ENCODE data around the gene HSD17B13.
"Not testable (repeated sequence)": the region's sequence is repeated elsewhere in the genome, so short reads cannot be mapped to it uniquely, and the experiment has no call there.

HSD17B13 gene

GRCh38 chr4:87315000-87315399, 7.7 kb downstream of the HSD17B13 start:
- not testable (repeated sequence) for DNase-seq (ENCODE audit: low spot score)

GRCh38 chr4:87313756-87314155, 8.9 kb downstream of the HSD17B13 start:
- DNase-seq (ENCODE audit: low spot score): no peak

GRCh38 chr4:87311684-87312083, 11.0 kb downstream of the HSD17B13 start:
- DNase-seq (ENCODE audit: low spot score): no peak

DNA sequence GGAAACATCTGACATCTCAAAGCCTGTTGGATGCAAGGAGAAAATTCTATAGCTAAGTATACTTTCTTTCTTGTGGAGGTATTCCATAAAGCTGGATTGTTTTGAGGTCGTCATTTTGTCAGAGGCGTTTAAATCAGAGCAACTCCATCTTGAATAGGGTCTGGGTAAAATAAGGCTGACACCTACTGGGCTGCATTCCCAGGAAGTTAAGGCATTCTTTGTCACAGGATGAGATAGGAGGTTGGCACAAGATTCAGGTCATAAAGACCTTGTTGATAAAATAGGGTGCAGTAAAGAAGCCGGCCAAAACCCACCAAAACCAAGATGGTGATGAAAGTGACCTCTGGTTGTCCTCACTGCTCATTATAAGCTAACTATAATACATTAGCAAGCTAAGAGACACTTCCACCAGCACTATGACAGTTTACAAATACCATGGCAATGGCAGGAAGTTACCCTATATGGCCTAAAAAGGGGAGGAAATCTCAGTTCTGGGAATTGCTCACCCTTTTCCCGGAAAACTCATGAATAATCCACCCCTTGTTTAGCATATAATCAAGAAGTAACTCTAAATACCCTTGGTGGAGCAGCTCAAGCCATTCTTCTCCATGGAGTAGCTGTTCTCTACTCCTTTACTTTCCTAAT, 11.9 kb downstream of the HSD17B13 start:
- no peak for DNase-seq (ENCODE audit: low spot score)

GRCh38 chr4:87309625-87310024, 13.1 kb downstream of the HSD17B13 start:
- no peak for DNase-seq (ENCODE audit: low spot score)

- DNase-seq (ENCODE audit: low spot score): no peak
These were observed 16.6 kb downstream of the HSD17B13 start for GRCh38 chr4:87306056-87306455.

- no peak for DNase-seq (ENCODE audit: low spot score)
These were observed 17.1 kb downstream of the HSD17B13 start for GRCh38 chr4:87305562-87305961.

DNA sequence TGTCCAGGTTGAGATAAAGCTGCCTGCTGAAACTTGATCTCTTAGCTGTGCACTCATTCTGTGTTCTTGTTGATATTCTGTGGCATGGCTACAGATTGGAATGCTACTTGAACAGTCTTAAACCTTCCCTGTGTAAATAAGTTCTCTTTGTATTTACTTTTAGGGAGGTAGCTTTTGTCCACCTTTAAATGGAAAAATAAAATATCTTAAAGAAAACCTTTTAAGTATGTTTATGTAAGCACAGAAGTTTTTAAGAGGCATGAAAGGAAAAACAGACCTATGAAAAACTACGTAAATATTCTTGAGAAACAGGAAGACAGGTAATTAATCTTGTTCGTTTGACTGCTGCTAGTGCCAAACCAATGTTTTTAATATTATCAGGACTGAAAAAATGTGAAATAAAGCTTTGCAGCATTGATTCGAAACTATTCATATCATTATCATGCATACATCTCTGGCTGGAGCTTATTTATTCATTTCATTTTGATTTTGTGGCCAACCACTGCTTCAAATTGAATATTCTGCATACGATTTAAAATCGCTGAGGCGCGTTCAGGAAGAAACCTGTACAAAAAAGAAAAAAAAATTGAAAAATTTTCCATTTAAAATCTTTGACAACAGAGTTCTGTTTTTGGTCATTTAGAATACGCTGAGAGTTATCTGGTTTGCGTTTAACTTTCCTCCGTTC, 17.8 kb downstream of the HSD17B13 start:
- DNase-seq (ENCODE audit: low spot score): no peak

DNA sequence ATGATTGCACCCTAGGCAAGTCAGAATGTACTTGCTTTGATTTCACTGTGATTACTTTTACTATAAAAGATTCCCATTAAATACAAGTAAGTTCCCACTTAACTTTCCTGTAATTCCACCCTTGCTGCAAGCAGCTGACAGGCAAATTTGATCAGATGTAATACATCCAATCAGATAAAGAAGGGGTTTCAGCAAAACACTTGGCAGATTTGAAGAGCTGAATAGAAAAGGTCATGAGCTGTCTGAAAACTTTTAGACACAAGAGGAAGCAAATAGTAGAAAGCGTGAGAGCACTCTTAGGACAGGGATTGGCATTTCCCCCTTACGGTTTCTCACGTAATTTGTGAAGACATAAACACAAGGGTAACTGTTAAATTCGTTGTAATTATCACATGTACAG, 22.8 kb downstream of the HSD17B13 start:
- DNase-seq (ENCODE audit: low spot score): no peak

DNA sequence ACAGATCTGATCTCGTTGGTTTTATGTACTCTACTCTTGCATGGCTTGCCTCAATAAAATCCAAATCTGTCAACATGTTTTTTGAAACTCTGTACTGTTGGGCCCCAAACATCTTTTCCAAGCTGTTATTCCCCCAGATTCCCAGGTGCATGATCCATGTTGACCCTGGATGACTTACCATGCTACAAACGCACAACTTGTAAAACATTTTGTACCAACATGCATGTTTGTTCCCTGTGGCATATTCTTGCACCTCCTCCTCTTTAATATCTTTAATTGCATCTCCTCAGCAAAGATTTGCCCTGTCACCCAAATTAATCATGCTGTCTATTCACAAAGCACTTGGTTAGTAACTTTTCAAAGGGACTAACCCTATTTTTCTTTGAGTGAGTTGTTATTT, 24.3 kb downstream of the HSD17B13 start:
- DNase-seq (ENCODE audit: low spot score): no peak

DNA sequence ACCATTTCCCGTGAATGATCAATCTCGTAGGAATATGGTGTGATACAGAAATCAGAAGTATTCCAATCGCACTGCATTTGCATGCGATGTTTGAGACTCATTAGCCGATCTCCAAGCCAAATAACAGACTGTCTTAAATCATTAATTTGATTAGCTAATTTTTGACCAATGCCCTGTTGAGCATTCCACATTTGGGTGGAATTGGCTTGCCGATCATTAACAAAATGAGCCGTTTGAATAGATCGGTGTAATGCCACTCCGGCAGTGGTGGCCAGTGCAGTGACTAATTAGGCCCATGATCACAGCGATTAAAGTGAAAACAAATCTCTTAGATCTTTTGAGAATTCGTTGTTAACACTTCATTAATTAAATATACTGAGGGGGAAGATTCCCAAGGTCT, 27.8 kb downstream of the HSD17B13 start:
- not testable (repeated sequence) for DNase-seq (ENCODE audit: low spot score)

DNA sequence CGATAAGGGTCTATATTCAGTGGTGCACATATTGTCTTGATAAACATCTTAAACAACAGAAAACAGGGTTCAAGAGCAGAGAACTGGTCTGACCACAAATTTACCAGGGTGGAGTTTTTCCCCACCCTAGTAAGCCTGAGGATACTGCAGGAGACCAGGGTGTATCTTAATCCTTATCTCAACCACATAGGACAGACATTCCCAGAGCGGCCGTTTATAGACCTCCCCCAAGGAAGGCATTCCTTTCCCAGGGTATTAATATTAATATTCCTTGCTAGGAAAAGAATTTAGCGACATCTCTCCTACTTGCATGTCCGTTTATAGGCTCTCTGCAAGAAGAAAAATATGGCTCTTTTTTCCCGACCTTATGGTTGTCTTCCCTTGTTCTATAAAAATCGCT, 28.8 kb downstream of the HSD17B13 start:
- DNase-seq (ENCODE audit: low spot score): not testable (repeated sequence)

- DNase-seq (ENCODE audit: low spot score): no peak
These were observed 35.7 kb downstream of the HSD17B13 start for GRCh38 chr4:87286970-87287369.

DNA sequence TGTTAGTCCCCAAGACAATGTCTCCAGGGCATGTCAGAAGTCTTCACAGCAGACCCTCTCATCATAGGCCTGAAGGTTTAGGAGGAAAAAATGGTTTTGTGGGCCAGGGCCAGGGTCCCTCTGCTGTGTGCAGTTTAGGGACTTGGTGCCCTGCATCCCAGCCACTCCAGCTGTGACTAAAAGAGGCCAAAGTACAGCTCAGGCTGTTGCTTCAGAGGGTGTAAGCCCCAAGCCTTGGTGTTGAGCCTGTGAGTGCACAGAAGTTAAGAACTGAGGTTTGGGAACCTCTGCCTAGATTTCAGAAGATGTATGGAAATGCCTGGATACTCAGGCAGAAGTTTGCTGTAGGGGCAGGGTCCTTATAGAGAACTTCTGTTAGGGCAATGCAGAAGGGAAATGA, 38.4 kb downstream of the HSD17B13 start:
- DNase-seq (ENCODE audit: low spot score): not testable (repeated sequence)

DNA sequence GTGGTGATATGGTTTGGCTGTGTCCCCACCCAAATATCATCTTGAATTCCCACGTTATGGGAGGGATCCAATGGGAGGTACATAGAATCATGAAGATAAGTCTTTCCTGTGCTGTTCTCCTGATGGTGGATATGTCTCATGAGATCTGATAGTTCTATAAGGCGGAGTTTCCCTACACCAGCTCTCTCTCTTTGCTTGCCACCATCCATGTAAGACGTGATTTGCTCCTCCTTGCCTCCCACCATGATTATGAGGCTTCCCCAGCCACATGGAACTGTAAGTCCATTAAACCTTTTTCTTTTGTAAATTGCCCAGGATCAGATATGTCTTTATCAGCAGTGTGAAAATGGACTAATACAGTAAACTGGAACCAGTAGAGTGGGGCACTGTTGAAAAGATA, 39.5 kb downstream of the HSD17B13 start:
- DNase-seq (ENCODE audit: low spot score): no peak

DNA sequence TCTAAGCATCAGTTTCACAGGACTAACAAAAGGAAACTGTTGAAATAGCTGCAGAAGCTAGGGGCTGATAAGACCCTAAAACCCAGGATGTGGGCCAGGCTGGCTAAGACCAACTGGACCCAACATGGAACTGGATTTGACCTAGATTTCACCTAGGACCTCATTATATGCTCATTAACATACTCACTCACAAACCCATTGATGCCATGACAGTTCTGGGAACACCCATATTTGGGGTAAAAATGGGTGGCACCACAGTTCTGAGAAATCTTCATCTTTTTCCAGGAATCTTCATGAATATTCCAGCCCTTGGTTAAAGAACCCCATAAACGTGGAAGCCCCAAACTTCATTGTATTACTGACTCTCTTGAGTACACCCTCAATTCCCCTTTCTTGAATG, 41.1 kb downstream of the HSD17B13 start:
- no peak for DNase-seq (ENCODE audit: low spot score)

DNA sequence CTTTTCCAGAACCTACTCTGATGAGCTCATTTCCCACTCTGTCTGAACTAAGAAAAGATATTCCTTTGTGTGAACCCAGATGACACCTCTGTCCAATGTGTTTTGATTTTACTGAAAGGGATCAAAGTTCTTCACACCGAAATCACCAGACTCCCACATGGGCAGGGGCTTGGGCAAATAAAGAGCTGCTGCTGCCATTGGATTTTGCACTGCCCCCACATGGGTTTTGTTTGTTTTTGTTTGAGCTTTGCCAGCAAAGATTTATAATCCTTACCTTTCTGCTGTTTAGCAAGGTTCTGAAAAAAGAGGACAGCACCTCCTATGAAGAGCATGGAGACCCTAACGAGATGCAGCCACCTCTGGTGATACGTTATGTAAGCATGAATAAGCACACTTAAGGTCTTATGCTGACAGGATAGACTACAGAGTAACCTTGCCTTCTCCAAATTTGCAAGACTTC, 44.3 kb downstream of the HSD17B13 start:
- DNase-seq (ENCODE audit: low spot score): no peak

DNA sequence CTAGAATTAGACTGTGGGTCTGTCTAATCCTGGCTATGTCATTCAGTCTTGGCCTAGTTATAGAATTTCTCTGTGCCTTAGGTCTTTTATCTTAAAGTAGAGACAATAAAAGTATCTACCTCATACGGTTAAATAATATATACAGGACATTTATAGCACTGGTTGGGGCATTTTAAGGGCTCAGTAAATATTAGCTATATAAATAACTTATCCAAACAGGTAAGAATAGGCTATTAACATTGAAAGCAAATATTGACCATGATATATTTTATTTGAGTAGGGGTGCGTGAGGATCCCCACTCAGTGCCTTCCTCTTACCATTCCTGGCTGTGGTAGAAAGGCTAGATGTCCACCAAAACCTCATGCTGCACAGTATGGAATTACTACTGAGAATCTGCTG, 47.4 kb downstream of the HSD17B13 start:
- no peak for DNase-seq (ENCODE audit: low spot score)

GRCh38 chr4:87274803-87275202, 47.9 kb downstream of the HSD17B13 start:
- no peak for DNase-seq (ENCODE audit: low spot score)

- no peak for DNase-seq (ENCODE audit: low spot score)
These were observed 48.4 kb downstream of the HSD17B13 start for GRCh38 chr4:87274327-87274726.

DNA sequence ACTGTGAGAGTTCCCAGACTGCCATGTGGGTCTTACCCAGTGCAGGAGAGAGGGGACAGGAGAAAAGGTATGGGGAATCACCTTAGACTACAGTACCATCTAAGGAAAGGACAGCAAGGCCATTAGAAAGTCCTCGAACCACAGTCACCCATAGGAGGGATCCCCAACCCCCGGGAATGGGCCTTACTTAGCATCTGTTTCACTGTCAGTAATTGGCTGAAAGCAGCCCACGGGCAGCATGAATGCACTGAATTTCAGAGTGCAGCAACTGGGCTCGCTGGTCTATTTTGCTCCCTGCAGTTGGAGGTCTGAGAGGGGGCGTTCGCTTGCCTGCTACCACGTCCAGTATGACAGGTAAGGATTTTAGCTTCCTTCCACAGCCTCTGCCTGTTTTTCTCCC, 51.9 kb downstream of the HSD17B13 start:
- DNase-seq (ENCODE audit: low spot score): no peak

GRCh38 chr4:87270144-87270543, 52.5 kb downstream of the HSD17B13 start:
- peak; percentile 41 for DNase-seq (ENCODE audit: low spot score)

GRCh38 chr4:87268411-87268810, 54.3 kb downstream of the HSD17B13 start:
- DNase-seq (ENCODE audit: low spot score): no peak

GRCh38 chr4:87266986-87267385, 55.7 kb downstream of the HSD17B13 start:
- DNase-seq (ENCODE audit: low spot score): no peak

All from NAMALWA (cell line).